Measurements from ENCODE around the gene C5orf47.

- TF ChIP-seq ATF3 (IDR thresholded peaks at IDR 0.05): no peak
- TF ChIP-seq JUND (IDR thresholded peaks at IDR 0.05): no peak
- TF ChIP-seq EGR1 (IDR thresholded peaks at IDR 0.05; ENCODE audit: low read depth in 2 of 2): no peak
- TF ChIP-seq GABPA (IDR thresholded peaks at IDR 0.05 in 1 of 2, conservative IDR thresholded peaks at IDR 0.05 in 1 of 2): no peak
- TF ChIP-seq CTCF (IDR thresholded peaks at IDR 0.05; ENCODE audit: low read depth, low read length, missing input control): no peak
- TF ChIP-seq RAD21 (IDR thresholded peaks at IDR 0.05): no peak
- TF ChIP-seq SP1 (IDR thresholded peaks at IDR 0.05): no peak
- TF ChIP-seq YY1 (IDR thresholded peaks at IDR 0.05): no peak
- no peak for TF ChIP-seq TAF1 (conservative IDR thresholded peaks at IDR 0.05)
- TF ChIP-seq MAX (IDR thresholded peaks at IDR 0.05): no peak
- no peak for TF ChIP-seq FOXA2 (IDR thresholded peaks at IDR 0.05)
- TF ChIP-seq REST (IDR thresholded peaks at IDR 0.05): no peak
- no peak for TF ChIP-seq RXRA (IDR thresholded peaks at IDR 0.05)
- TF ChIP-seq HNF4A (conservative IDR thresholded peaks at IDR 0.05): no peak
Observed at GRCh38 chr5:174030286-174030685, 41.3 kb downstream of the C5orf47 start.

Data from liver (tissue), 3 donors.